GM12865 (cell line): ENCODE results near the gene TP53TG3D.
"Not testable (repeated sequence)": the region's sequence is repeated elsewhere in the genome, so short reads cannot be mapped to it uniquely, and the experiment has no call there.

Source experiments
- DNase-seq: peaks from one replicate; pipeline ENCODE4 v3.0.0; 2010; ENCODE audit warnings: low read depth
- H3K4me3 ChIP-seq: 2 replicates; pipeline ENCODE4 v1.5.1; 2011; ENCODE audit warnings: mild to moderate bottlenecking, low read depth, low read length, control low read depth

TP53TG3D gene, protein sequence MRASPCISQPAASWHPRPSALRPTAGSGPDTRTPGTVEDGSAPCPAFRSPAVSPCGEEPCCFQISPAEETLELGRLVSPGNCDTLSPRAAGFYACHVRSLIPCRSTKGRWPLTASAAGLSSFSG

DNA sequence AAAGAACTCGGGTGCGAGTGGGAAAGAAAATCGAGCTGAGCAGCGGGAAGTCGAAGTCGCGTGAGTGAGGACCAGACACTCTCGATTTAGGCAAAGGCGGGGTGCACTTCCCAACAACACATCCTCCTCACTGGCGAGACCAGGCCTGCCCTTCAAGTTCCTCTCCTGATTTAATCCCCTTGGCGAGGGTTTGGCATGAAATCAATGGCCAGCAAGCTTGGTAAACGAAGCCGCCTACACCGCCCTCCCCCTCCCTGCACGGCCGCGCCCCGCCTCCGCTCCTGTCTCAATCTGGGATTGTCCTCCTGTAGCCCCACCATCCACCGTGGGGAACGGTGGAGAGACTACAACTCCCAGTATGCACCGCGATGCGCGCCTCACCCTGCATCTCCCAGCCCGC lies at the start of gene TP53TG3D:
TSS of gene TP53TG3D (plus strand) at position 301 of the 400 bp plus-strand sequence. CDS start at position 369, 68 bp downstream.
- DNase-seq, H3K4me3 ChIP-seq: not testable (repeated sequence)

DNA sequence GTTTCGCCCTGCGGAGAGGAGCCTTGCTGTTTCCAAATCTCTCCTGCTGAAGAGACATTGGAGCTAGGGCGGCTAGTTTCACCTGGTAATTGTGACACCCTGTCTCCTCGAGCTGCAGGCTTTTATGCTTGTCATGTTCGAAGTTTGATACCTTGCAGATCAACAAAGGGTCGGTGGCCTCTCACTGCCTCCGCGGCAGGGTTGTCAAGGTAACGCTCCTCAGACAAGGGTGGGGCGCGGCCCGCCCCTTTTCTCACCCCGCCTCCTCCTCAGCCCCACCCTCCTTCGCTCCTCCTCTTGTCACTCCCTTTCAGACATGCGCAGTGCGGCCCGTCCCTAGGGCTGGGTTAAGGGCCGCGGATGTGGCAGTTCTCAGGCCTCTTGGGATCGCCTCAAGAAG lies 421 bp downstream of the TP53TG3D start:
- DNase-seq, H3K4me3 ChIP-seq: not testable (repeated sequence)

DNA sequence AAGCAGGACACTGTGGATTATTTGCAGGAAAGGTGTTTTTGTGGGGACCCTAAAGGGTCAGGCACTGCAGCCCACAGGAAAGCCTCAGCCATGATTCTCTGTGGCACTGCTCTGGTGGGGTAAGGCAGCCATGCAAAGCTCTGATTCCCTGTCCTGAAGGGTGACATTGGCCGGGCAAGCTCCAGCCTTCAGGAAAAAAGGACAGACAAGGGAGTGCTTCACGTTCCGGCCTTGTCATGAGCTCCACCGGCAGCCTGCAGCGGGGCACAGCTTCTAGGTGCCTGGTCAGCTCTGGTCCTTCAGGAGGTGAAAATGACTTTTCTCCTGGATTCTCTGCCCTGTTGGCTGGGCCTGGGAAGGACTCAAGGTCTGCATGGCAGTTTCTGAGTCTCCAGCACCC lies 8.4 kb downstream of the TP53TG3D start:
- not testable (repeated sequence) for DNase-seq, H3K4me3 ChIP-seq

DNA sequence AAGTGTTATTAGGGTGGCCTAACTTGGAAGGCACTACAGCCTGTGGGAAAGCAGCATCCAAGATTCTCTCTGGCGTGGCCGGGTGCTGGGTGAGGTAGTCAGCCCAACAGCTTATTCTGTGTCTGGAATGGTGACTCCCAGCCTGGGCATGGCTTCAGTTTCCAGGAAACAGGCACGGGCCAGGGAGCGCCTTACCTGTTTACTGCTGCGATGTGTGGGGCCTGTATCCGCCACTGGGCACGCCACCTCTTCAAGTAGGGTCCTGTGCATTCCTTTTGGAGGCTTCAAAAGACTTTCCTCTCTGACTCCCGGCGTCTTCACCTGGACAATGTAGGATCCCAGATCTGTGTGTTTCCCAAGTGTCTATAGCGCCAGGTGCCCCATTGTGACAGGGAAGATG lies 10.5 kb downstream of the TP53TG3D start:
- H3K4me3 ChIP-seq, DNase-seq: not testable (repeated sequence)

DNA sequence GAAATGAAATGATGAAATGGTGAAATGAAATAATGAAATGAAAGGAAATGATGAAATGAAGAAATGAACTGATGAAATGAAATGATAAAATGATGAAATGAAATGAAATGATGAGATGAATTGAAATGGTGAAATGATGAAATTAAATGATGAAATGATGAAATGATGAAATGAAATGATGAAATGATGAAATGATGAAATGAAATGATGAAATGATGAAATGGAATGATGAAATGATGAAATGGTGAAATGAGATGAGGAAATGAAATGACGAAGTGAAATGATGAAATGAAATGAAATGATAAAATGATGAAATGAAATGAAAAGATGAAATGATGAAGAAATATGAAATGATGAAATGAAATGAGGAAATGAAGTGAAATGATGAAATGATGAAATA lies 28.8 kb downstream of the TP53TG3D start:
- not testable (repeated sequence) for H3K4me3 ChIP-seq, DNase-seq

DNA sequence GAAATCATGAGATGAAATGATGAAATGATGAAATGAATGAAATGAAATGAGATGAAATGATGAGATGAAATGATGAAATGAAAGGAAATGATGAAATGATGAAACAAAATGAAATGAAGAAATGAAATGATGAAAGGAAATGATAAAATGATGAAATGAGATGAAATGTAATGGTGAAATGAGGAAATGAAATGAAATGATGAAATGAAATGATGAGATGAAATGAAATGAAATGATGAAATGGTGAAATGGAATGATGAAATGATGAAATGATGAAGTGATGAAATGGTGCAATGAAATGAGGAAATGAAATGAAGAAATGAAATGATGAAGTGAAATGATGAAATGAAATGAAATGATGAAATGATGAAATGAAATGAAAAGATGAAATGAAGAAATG lies 29.9 kb downstream of the TP53TG3D start:
- not testable (repeated sequence) for H3K4me3 ChIP-seq, DNase-seq

DNA sequence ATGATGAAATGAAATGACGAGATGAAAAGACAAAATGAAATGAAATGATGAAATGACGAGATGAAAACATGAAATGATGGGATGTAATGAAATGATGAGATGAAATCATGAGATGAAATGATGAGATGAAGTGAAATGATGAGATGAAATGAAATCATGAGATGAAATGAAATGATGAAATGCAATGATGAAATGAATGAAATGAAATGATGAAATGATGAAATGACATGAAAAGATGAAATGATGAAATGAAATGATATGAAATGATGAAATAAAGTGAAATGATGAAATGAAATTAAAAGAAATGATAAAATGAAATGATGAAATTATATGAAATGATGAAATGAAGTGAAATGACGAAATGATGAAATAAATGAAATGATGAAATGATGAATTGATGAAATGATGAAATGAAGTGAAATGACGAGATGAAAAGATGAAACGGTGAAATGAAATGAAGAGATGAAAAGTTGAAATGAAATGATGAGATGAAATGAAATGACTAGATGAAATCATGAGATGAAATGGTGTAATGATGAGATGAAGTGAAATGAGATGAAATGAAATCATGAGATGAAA lies 30.9 kb downstream of the TP53TG3D start:
- not testable (repeated sequence) for H3K4me3 ChIP-seq, DNase-seq

DNA sequence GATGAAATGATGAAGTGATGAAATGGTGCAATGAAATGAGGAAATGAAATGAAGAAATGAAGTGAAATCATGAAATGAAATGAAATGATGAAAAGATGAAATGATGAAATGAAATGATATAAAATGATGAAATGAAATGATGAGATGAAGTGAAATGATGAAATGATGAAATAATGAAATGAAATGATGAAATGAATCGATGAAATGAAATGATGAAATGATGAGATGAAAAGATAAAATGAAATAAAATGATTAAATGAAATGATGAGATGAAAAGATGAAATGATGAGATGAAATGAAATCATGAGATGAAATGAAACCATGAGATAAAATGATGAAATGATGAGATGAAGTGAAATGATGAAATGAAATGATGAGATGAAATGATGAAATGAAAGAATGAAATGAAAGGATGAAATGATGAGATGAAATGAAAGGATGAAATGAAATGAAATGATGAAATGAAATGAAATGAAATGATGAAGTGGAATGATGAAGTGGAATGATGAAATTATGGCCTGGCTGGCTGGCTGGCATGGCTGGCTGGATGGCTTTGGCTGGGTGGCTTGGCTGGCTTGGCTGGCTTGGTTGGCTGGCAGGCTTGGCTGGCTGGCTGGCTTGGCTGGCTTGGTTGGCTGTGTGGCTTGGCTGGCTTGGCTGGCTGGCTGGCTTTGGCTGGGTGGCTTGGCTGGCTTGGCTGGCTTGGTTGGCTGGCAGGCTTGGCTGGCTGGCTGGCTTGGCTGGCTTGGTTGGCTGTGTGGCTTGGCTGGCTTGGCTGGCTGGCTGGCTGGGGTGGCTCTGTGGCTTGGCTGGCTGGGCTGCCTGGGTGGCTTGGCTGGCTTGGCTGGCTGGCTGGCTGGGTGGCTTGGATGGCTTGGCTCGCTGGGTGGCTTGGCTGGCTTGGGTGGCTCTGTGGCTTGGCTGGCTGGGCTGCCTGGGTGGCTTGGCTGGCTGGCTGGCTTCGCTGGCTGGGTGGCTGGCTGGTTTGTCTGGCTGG lies 32.0 kb downstream of the TP53TG3D start:
- not testable (repeated sequence) for H3K4me3 ChIP-seq, DNase-seq

DNA sequence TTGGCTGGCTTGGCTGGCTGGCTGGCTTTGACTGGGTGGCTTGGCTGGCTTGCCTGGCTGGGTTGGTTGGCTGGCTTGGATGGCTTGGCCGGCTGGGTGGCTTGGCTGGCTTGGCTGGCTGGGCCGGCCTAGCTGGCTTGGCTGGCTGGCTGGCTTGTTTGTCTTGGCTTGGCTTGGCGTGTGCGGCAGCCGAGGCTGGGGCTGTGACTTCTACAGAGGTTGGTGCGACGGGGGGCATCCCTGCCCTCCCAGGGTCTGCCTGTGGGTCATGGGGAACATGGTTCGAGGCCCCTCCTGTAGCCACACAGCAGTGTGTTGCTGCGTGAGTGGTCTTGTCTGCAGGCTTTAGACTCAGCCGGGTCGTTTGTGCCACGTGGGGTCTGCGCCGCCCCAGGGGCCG lies 33.1 kb downstream of the TP53TG3D start:
- not testable (repeated sequence) for H3K4me3 ChIP-seq, DNase-seq

DNA sequence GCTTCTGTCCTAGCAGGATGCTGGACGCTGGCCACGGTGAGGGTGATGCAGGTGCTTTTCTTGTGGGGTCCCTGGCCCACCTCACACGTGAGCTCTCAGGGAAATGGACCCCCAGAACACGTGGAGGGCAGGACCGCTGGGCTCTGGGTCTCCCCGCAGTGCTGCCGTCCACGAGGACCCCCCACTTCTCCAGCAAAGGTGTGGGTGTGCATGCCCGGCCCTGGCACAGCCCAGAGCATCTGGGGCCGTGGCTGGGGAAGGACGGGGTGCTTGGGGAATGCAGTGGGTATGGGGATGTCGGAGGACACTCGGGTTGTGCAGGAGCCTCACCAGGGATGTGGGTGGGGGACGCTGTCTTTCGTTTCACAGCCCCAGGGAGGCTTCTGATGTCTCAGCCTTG lies 34.7 kb downstream of the TP53TG3D start:
- not testable (repeated sequence) for DNase-seq, H3K4me3 ChIP-seq

DNA sequence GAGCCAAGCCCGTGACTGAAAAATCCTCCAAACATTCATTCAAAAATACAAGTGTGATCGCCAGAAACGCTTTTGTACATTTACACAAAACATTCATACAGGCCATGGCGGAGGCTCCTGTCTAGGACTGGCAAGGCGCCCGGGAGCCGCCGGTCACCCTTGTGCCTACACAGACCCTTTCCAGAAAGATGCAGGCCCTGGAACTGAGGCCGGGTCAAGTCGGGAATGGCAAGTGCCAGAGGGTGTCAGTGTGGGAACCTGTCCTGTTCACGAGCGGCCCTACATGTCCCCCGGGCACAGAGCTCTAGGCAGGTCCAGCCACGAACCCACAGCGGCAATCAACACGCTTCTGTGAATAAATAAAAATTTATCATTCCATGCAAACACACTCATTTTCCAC lies 36.1 kb downstream of the TP53TG3D start:
- H3K4me3 ChIP-seq, DNase-seq: not testable (repeated sequence)

DNA sequence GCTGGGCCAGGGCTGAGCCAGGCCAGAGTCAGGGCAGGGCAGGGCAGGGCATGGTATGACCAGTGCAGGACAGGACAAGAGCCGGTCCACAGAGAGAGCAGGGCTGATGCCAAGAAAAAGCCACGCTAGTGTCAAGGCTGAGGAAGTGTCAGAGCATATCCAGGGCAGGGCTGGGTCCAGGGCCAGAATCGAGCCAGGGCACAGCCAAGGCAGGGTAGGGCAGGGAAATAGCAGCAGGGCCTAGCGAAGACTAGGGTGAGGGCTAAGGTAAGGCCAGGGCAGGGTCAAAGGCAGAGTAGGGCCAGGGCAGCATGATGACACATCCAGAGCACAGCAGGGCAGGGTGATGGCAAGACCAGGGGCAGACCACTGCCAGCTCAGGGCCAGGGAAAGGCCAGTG lies 49.7 kb downstream of the TP53TG3D start:
- H3K4me3 ChIP-seq, DNase-seq: not testable (repeated sequence)
